Stimulated activated CD4-positive, alpha-beta T cell treated with anti-CD3 and anti-CD28 coated beads, TNF-alpha, amount 100 ng/mL, for 48 hours (primary cell): ENCODE measurements around the gene CMTM3.
"Not testable (repeated sequence)": the region's sequence is repeated elsewhere in the genome, so short reads cannot be mapped to it uniquely, and the experiment has no call there.

ENCODE experiments used
- DNase-seq, 3 donors: peaks; one replicate each; pipeline ENCODE4 v3.0.0-alpha.2; 2020; ENCODE audit warnings: low read depth in 3 of 3

Gene CMTM3

DNA sequence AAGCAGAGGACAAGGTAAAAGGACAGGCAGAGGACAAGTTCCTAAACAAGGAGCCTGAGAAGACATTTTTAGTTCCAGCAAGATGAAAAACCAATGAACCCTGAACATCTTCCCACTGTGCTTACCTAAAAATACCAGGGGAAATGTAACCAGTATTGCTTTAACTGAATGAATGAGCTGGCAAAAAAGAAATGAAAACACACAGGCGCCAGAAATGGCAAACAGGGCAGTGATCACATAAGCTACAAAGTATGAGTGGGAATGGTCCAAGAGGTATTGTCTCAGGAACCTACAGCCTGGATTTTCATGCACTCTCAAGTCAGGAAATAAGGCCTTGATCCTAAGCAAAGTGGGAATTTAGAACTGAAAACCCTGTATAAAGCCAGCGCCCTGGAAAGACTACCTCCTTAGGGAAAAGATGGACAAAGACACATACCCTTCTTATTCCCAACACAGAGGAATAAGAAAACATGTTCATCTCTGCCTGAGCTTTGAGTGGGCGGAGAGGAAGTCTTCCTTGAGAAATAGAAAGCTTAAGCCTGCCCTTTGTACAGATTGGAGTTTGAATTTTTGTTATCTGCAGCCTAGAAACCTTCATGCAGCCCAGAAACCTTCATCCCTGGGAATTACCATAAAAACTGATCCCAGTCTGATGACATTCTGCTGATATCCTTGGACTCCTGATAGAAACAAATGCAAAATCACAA is 23.1 kb upstream of the CMTM3 start:
- DNase-seq: no peak

- DNase-seq: no peak
Measured at GRCh38 chr16:66585481-66586239, 18.8 kb upstream of the CMTM3 start.

- no peak for DNase-seq
Measured at GRCh38 chr16:66587881-66588600, 16.5 kb upstream of the CMTM3 start.

DNA sequence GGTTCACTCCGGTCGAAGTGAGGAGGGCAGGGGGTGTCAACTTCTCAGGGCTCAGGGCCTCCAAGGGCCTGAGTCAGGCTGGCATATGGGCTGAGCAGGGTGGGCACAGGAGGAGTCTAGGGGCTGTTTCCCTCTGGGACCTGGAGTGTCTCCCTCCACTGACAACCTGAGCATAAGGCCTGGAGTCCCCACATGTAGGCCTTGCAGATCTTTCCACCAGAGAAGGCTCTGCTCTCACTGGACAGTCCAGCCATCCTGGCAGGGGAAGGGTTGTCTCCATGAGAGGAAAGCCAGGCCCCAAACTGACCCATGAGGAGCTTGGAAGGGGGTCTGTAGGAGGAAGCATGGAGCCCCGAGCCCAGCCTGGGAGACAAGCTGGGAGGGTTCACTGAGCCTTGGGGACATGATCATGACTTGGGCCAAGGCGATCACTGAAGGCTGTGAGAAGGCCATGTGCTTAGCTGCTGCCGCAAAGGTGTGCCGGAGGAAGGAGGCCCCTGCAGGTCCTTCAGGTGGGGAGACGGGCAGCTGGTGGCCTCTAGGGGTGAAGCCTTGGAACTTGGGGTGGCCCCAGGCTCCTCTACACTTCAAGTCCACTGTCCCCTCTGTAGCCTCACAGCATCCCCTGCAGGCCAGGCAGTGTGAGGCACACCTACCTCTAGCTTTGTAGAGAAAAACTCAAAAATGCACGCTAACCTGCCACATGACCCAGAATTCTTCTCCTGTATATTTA is 15.4 kb upstream of the CMTM3 start:
- peak in 2 of 3 donors; percentile 51 for DNase-seq

- no peak for DNase-seq
Measured at GRCh38 chr16:66590322-66590721, 14.2 kb upstream of the CMTM3 start.

DNA sequence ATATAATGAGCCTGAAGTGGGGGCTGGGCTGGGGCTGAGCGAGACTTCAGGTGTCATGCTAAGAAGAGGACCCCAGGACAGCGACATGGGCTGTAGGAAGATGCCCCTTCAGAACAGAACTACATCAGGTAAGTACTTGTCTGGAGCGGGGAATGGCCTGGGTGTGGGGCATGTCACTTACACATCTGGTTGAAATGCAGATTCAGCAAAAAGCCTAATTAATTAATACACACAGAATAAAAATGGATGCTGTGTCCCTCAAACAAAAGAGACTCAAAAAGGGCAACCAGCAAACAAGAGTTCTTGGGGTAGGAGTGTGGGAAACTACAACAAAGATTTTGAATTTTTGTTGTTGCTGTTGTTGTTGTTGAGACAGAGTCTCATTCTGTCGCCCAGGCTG is 13.5 kb upstream of the CMTM3 start:
- no peak for DNase-seq

DNA sequence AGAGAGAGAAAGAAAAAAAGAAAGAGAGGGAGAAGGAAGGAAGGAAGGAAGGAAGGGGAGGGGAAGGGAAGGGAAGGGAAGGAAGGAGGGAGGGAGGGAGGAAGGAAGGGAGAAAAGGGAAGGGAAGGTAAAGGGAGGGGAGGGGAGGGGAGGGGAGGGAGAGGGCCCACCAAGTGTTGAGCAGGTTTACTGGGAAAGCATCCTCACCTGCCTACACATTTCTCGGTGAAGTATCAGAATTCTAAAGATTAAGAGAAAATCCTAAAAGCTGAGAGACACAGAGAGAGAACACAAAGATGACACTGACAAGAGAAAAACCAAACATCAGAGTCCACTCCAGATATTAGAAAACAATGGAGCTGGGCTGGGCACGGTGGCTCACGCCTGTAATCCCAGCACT is 12.3 kb upstream of the CMTM3 start:
- DNase-seq: no peak

DNA sequence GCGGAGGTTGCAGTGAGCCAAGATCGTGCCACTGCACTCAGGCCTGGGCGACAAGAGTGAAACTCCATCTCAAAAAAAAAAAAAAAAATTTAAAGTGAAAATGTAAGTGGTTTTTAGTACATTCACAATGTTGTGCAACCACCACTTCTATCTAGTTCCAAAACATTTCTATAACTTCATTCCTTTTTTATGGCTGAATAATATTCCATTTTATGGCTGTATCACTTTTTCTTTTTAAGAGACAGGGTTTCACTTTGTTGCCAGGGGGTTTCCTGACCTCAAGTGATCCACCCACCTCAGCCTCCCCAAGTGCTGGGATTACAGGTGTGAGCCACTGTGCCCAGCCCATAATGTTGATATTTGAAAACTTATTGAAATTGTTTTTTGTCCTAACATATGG is 11.7 kb upstream of the CMTM3 start:
- DNase-seq: no peak

GRCh38 chr16:66594739-66595138 is 9.8 kb upstream of the CMTM3 start:
- DNase-seq: no peak

- not testable (repeated sequence) for DNase-seq
Measured at GRCh38 chr16:66596559-66596958, 7.9 kb upstream of the CMTM3 start.

- DNase-seq: no peak
Measured at GRCh38 chr16:66596986-66597848, 7.3 kb upstream of the CMTM3 start.

GRCh38 chr16:66598111-66598510 is 6.4 kb upstream of the CMTM3 start:
- no peak for DNase-seq

GRCh38 chr16:66599726-66600125 is 4.8 kb upstream of the CMTM3 start:
- no peak for DNase-seq

GRCh38 chr16:66600477-66600876 is 4.0 kb upstream of the CMTM3 start:
- no peak for DNase-seq

- no peak for DNase-seq
Measured at GRCh38 chr16:66601471-66601870, 3.0 kb upstream of the CMTM3 start.

GRCh38 chr16:66603537-66604375 is 748 bp upstream of the CMTM3 start:
- DNase-seq: peak; percentile 38 to 54 (median 51)

DNA sequence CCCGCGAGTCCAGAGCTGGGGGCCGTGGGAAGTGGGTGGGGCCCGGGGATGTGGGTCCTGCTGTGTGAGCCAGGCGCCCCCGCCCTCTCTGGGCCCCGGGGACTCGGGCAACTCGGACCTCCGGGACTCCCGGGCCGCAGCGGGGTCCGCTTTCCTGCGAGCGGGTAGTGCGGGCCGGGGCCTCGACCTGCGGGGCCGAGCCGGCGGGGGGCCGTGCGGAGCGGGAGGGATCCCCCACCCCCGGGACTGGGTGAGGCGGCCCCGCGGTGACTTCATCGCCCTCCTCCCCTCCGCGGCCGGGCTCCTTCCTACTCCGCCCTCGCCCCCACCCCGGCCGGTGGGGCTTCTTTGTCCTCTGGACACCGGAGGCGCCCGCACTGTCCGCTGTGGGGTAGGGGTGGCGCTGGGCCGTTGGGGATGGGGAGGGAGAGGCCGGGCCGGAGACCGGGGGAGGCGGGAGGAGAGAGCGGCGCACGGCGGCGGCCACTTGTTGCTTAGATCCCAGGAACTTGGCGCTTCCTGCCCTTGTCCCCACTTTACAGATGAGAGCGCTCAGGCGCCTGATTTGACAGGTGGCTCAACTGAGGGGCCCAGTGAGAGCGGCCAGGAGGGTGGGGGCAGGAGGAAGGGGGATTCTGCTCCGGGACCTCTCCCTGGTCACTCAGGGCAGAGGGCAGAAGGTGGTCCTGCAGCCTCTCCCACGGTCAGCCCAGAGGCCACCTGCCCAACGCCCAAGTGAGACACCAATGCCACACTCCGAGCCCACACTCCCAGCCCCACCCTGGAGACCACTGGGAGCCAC is 874 bp downstream of the CMTM3 start:
- peak in 1 of 3 donors; percentile 41 for DNase-seq

- no peak for DNase-seq
Measured at GRCh38 chr16:66605979-66606751, 1.7 kb downstream of the CMTM3 start.
